ENCODE data around the gene C6orf120. TPM values are rescaled to one million over a fixed set of nuclear protein-coding genes. Genes with fewer than 3 reads are reported as not detected.
A peak's percentile ranks its signal among the peaks of the same experiment; 100 is the strongest.

C6orf120 gene
- total and polyA plus RNA-seq, 9 of the 15 experiments (the other 6 are each of a cell fraction or from before 2014, with no cell fraction given) = 7.7 to 44.9 (median 34.8) TPM

GRCh38 chr6:169751242-169752073, 49.5 kb downstream of the C6orf120 start, which contains the start of the genes DYNLT2 and ERMARD (continued):
- no peak for TF ChIP-seq CBFA2T2 (conservative IDR thresholded peaks at IDR 0.05)
- no peak for TF ChIP-seq ZBTB49 (CRISPR knock-in tag; IDR thresholded peaks at IDR 0.05; ENCODE audit: borderline replicate concordance)
- no peak for TF ChIP-seq NR2C1 (IDR thresholded peaks at IDR 0.05)
- TF ChIP-seq NR2C1 (tag; IDR thresholded peaks at IDR 0.05) = peak; percentile 53; the same call in 1 of the 2 replicates
- no peak for TF ChIP-seq SRSF3 (IDR thresholded peaks at IDR 0.05; ENCODE audit: insufficient read depth, low read length)
- TF ChIP-seq ZNF77 (CRISPR knock-in tag; IDR thresholded peaks at IDR 0.05) = no peak
- TF ChIP-seq ZFP91 (CRISPR knock-in tag; IDR thresholded peaks at IDR 0.05) = no peak
- peak; percentile 88; the same call in 1 of the 2 replicates for TF ChIP-seq AFF4 (CRISPR knock-in tag; IDR thresholded peaks at IDR 0.05)
- no peak; the same call in 1 of the 2 replicates for TF ChIP-seq CBFA2T3 (IDR thresholded peaks at IDR 0.05)
- TF ChIP-seq REST (IDR thresholded peaks at IDR 0.05; ENCODE audit: borderline replicate concordance) = peak; percentile 43; the same call in 1 of the 2 replicates
- no peak; the same call in 1 of the 2 replicates for TF ChIP-seq REST (CRISPR knock-in tag; IDR thresholded peaks at IDR 0.05; ENCODE audit: low read depth)

All from K562 (cell line).